Measurements from ENCODE around the gene PIK3CB. TPM values are rescaled to one million over a fixed set of nuclear protein-coding genes. Genes with fewer than 3 reads are reported as not detected.
"Not testable (repeated sequence)": the region's sequence is repeated elsewhere in the genome, so short reads cannot be mapped to it uniquely, and the experiment has no call there.

Gene PIK3CB
- polyA plus RNA-seq, 1 donor from 2014 or later, result 11.5 TPM

DNA sequence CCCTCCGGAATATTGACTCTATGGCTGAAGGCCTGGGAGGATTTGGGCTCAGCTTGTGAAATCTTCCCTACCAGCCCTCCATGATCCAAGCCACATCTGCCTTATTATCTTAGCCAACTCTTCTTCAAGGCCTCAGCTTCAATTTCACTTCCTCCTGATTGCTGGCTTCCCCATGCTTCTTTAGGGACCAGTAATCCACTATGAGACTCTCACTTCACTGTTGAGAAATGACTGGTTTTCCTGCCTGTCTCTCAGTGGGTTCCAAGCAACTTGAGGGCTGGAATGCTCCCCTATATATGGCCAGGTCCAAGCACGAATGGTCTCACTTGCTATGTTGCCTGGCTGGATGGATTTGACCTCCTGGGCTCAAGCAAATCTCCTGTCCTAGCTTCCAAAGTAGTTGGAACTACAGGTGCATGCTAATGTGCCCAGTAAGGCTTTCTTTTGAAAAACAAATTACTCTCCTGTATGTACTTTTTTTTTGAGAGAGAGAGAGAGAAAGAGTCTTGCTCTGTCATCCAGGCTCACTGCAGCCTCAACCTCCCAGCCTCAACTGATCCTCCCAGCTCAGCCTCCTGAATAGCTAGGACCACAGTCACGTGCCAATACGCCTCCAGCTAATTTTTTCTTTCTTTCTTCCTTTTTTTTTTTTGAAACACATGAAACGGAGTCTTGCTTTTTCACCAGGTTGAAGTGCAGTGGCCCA lies 7.9 kb upstream of the PIK3CB start:
- Histone ChIP-seq H3K79me2 (replicated peaks; ENCODE audit: insufficient read depth, low read length) (no peaks in the 10 kb centered on the region), H3F3A (ENCODE audit: insufficient read depth, low read length, poor library complexity, severe bottlenecking) (no peaks in the 10 kb centered on the region), H3K9me2 (ENCODE audit: insufficient read depth, low read length) (no peaks in the 10 kb centered on the region), H2AFZ (ENCODE audit: low read depth, low read length) (no peak overlapping the region), H3K9ac (ENCODE audit: low read length) (no peak overlapping the region), H3K36me3 (ENCODE audit: insufficient read depth, low read length) (no peaks in the 10 kb centered on the region), H3K27me3 (ENCODE audit: insufficient read depth, low read depth, low read length) (no peaks in the 10 kb centered on the region), H4K20me1 (ENCODE audit: insufficient read depth) (no peaks in the 10 kb centered on the region), H3K27ac (ENCODE audit: low read length) (no peak overlapping the region), H3K4me2 (ENCODE audit: low read length) (no peak overlapping the region), H3K9me3 (ENCODE audit: low read length) (no peaks in the 10 kb centered on the region), H3K4me3 (ENCODE audit: low read length) (no peak overlapping the region)
- no peak for TF ChIP-seq EZH2 (IDR thresholded peaks at IDR 0.05; ENCODE audit: borderline replicate concordance, insufficient read depth, low read length, poor library complexity, severe bottlenecking)
- TF ChIP-seq SMC3 (conservative IDR thresholded peaks at IDR 0.05; ENCODE audit: poor library complexity), result no peak
- no peak for TF ChIP-seq TAF1 (IDR thresholded peaks at IDR 0.05; ENCODE audit: low read depth)
- no peak for TF ChIP-seq POLR2AphosphoS5 (IDR thresholded peaks at IDR 0.05)
- TF ChIP-seq, protein P1, sequence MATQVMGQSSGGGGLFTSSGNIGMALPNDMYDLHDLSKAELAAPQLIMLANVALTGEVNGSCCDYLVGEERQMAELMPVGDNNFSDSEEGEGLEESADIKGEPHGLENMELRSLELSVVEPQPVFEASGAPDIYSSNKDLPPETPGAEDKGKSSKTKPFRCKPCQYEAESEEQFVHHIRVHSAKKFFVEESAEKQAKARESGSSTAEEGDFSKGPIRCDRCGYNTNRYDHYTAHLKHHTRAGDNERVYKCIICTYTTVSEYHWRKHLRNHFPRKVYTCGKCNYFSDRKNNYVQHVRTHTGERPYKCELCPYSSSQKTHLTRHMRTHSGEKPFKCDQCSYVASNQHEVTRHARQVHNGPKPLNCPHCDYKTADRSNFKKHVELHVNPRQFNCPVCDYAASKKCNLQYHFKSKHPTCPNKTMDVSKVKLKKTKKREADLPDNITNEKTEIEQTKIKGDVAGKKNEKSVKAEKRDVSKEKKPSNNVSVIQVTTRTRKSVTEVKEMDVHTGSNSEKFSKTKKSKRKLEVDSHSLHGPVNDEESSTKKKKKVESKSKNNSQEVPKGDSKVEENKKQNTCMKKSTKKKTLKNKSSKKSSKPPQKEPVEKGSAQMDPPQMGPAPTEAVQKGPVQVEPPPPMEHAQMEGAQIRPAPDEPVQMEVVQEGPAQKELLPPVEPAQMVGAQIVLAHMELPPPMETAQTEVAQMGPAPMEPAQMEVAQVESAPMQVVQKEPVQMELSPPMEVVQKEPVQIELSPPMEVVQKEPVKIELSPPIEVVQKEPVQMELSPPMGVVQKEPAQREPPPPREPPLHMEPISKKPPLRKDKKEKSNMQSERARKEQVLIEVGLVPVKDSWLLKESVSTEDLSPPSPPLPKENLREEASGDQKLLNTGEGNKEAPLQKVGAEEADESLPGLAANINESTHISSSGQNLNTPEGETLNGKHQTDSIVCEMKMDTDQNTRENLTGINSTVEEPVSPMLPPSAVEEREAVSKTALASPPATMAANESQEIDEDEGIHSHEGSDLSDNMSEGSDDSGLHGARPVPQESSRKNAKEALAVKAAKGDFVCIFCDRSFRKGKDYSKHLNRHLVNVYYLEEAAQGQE (IDR thresholded peaks at IDR 0.05; ENCODE audit: borderline replicate concordance), result no peak
- TF ChIP-seq, protein P2, sequence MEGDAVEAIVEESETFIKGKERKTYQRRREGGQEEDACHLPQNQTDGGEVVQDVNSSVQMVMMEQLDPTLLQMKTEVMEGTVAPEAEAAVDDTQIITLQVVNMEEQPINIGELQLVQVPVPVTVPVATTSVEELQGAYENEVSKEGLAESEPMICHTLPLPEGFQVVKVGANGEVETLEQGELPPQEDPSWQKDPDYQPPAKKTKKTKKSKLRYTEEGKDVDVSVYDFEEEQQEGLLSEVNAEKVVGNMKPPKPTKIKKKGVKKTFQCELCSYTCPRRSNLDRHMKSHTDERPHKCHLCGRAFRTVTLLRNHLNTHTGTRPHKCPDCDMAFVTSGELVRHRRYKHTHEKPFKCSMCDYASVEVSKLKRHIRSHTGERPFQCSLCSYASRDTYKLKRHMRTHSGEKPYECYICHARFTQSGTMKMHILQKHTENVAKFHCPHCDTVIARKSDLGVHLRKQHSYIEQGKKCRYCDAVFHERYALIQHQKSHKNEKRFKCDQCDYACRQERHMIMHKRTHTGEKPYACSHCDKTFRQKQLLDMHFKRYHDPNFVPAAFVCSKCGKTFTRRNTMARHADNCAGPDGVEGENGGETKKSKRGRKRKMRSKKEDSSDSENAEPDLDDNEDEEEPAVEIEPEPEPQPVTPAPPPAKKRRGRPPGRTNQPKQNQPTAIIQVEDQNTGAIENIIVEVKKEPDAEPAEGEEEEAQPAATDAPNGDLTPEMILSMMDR (IDR thresholded peaks at IDR 0.05; ENCODE audit: poor library complexity, severe bottlenecking), result no peak
- no peak for TF ChIP-seq EP300 (conservative IDR thresholded peaks at IDR 0.05; ENCODE audit: poor library complexity, severe bottlenecking)
- TF ChIP-seq MXI1 (conservative IDR thresholded peaks at IDR 0.05; ENCODE audit: poor library complexity, severe bottlenecking), result no peak
- no peak for TF ChIP-seq RAD21 (conservative IDR thresholded peaks at IDR 0.05)

DNA sequence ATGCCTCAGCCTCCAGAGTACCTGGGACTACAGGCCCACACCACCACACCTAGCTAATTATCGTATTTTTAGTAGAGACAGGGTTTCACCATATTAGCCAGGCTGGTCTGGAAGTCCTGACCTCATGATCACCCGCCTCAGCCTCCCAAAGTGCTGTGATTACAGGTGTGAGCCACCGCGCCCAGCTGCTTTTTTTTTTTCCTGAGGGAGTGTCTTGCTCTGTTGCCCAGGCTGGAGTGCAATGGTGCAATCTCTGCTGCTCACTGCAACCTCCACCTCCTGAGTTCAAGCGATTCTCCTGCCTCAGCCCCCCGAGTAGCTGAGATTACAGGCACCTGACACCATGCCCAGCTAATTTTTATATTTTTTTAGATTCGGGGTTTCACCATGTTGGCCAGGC lies 3.7 kb upstream of the PIK3CB start:
- H3K27me3 ChIP-seq (ENCODE audit: insufficient read depth, low read depth, low read length); H2AFZ ChIP-seq (ENCODE audit: low read depth, low read length); H3K79me2 ChIP-seq (replicated peaks; ENCODE audit: insufficient read depth, low read length); H3K9me3 ChIP-seq (ENCODE audit: low read length); H3K36me3 ChIP-seq (ENCODE audit: insufficient read depth, low read length); H3K9me2 ChIP-seq (ENCODE audit: insufficient read depth, low read length); H3K9ac ChIP-seq (ENCODE audit: low read length); H3K4me2 ChIP-seq (ENCODE audit: low read length); H3K4me3 ChIP-seq (ENCODE audit: low read length); H3F3A ChIP-seq (ENCODE audit: insufficient read depth, low read length, poor library complexity, severe bottlenecking); H3K27ac ChIP-seq (ENCODE audit: low read length); H4K20me1 ChIP-seq (ENCODE audit: insufficient read depth): not testable (repeated sequence)

DNA sequence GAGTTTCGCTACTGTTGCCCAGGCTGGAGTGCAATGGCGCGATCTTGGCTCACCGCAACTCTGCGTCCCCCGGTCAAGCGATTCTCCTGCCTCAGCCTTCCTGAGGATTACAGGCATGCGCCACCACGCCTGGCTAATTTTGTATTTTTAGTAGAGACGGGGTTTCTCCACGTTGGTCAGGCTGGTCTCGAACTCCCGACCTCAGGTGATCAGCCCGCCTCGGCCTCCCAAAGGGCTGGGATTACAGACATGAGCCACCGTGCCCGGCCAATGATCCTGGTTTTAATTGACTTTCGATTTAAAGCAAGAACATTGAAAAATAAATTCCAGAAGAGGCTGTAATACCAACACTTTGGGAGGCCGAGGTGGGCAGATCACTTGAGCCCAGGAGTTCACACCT lies 1.1 kb upstream of the PIK3CB start:
- not testable (repeated sequence) for H3K27ac ChIP-seq (ENCODE audit: low read length); H3K79me2 ChIP-seq (replicated peaks; ENCODE audit: insufficient read depth, low read length); H3K9me3 ChIP-seq (ENCODE audit: low read length); H3F3A ChIP-seq (ENCODE audit: insufficient read depth, low read length, poor library complexity, severe bottlenecking); H3K4me3 ChIP-seq (ENCODE audit: low read length); H2AFZ ChIP-seq (ENCODE audit: low read depth, low read length); H3K36me3 ChIP-seq (ENCODE audit: insufficient read depth, low read length); H3K9me2 ChIP-seq (ENCODE audit: insufficient read depth, low read length); H3K27me3 ChIP-seq (ENCODE audit: insufficient read depth, low read depth, low read length); H3K4me2 ChIP-seq (ENCODE audit: low read length); H3K9ac ChIP-seq (ENCODE audit: low read length); H4K20me1 ChIP-seq (ENCODE audit: insufficient read depth)
